A549 (cell line): ENCODE measurements around the gene GTF2A2. TPM values are rescaled to one million over a fixed set of nuclear protein-coding genes. Genes with fewer than 3 reads are reported as not detected.

ENCODE experiments used
- ATAC-seq, 2 experiments: fragments of 200-7000 bp in 1 of 2; fragments of >200 bp in 1 of 2; cut with Nextera tagmentation in 1 of 2; cut with Tn5 transposase in 1 of 2; 3 replicates each; pipeline versions ENCODE4 v1.8.0 to v1.9.1; 2018 to 2020; ENCODE audit warnings: mild to moderate bottlenecking in 1 of 2, moderate library complexity in 1 of 2
- CTCF ChIA-PET: fragments of 300-600 bp; sonication (Branson Sonifier 250); formaldehyde crosslinking; extraction: SDS; loops from one replicate; lab custom pipeline; 2021; ENCODE audit warnings: antibody characterized with exemption, inconsistent platforms; lab: Yijun Ruan, JAX
- POLR2A ChIA-PET: fragments of 350-600 bp; formaldehyde crosslinking; extraction: SDS; loops from one replicate; lab custom pipeline; 2021; ENCODE audit warnings: antibody characterized with exemption, inconsistent platforms; lab: Yijun Ruan, JAX
- DNase-seq, 2 experiments: peaks; one replicate each; pipeline versions ENCODE4 v3.0.0 to v3.0.0-alpha.2; 2011 to 2016; ENCODE audit warnings: low read depth in 1 of 2, low spot score in 1 of 2
- FAIRE-seq: peaks from 2 replicates; lab custom pipeline; 2011; peaks lifted over from hg19 to GRCh38; lab: Jason Lieb, UNC
- H3K27ac ChIP-seq, 2 experiments: fragments of >200 bp; sonication (Bioruptor Twin); formaldehyde crosslinking; 3 replicates each; pipeline ENCODE4 v1.5.1; 2016 to 2017
- H3K4me1 ChIP-seq: fragments of >200 bp; sonication (Bioruptor Twin); formaldehyde crosslinking; 3 replicates; pipeline ENCODE4 v1.6.1; 2016
- H3K4me2 ChIP-seq: fragments of >200 bp; sonication (Bioruptor Twin); formaldehyde crosslinking; 3 replicates; pipeline ENCODE4 v1.6.1; 2016
- H3K4me3 ChIP-seq: fragments of >200 bp; sonication (Bioruptor Twin); formaldehyde crosslinking; 3 replicates; pipeline ENCODE4 v1.5.1; 2016
- H3K9me3 ChIP-seq: fragments of >200 bp; sonication (Bioruptor Twin); formaldehyde crosslinking; 3 replicates; pipeline ENCODE4 v1.6.1; 2016
- CBX2 ChIP-seq: fragments of 200-600 bp; sonication (generic); IDR thresholded peaks from 2 replicates; pipeline ENCODE4 v1.6.1; 2016; ENCODE audit warnings: low read depth, mild to moderate bottlenecking, borderline replicate concordance
- CHD4 ChIP-seq: fragments of 200-600 bp; sonication (generic); IDR thresholded peaks from 2 replicates; pipeline ENCODE4 v1.6.1; 2016; ENCODE audit warnings: antibody characterized with exemption, mild to moderate bottlenecking, borderline replicate concordance
- EHMT2 ChIP-seq: fragments of 200-600 bp; sonication (generic); IDR thresholded peaks from 2 replicates; pipeline ENCODE4 v1.6.1; 2016; ENCODE audit warnings: antibody characterized with exemption, low read depth, mild to moderate bottlenecking, moderate library complexity
- ELK1 ChIP-seq: fragments of 150-350 bp; IDR thresholded peaks from 2 replicates; pipeline ENCODE4 v1.6.1; 2014; ENCODE audit warnings: low read depth, mild to moderate bottlenecking, low read length
- EP300 ChIP-seq, 2 experiments: fragments of >200 bp; sonication (Bioruptor Twin); formaldehyde crosslinking; IDR thresholded peaks; 2 replicates in 1 of 2; 3 replicates in 1 of 2; pipeline ENCODE4 v1.6.1; 2016 to 2017
- ESRRA ChIP-seq: fragments of 150-350 bp; IDR thresholded peaks from 2 replicates; pipeline ENCODE4 v1.6.1; 2014; ENCODE audit warnings: mild to moderate bottlenecking, low read length, borderline replicate concordance
- FOSB ChIP-seq: fragments of 250-450 bp; sonication (Bioruptor Pico); IDR thresholded peaks from 2 replicates; pipeline ENCODE4 v1.5.0; 2020; ENCODE audit warnings: mild to moderate bottlenecking, moderate library complexity
- FOSL2 ChIP-seq, 2 experiments: fragments of 450-650 bp in 1 of 2; fragments of >200 bp in 1 of 2; sonication (Bioruptor Twin) in 1 of 2; formaldehyde crosslinking; IDR thresholded peaks; 2 replicates each; pipeline versions ENCODE4 v1.5.0 to v1.6.1; 2016 to 2020; ENCODE audit warnings: mild to moderate bottlenecking in 1 of 2, moderate library complexity in 1 of 2
- FOXS1 ChIP-seq: fragments of 250-450 bp; sonication (Bioruptor Pico); IDR thresholded peaks from 2 replicates; pipeline ENCODE4 v1.5.0; 2020; ENCODE audit warnings: mild to moderate bottlenecking, moderate library complexity
- HDAC2 ChIP-seq: fragments of 200-600 bp; sonication (generic); IDR thresholded peaks from 2 replicates; pipeline ENCODE4 v1.6.1; 2016
- HOXB13 ChIP-seq: fragments of 250-450 bp; sonication (Bioruptor Pico); IDR thresholded peaks from 2 replicates; pipeline ENCODE4 v1.5.0; 2020; ENCODE audit warnings: low read depth, mild to moderate bottlenecking, moderate library complexity
- HOXB5 ChIP-seq: fragments of 250-450 bp; sonication (Bioruptor Pico); IDR thresholded peaks from 2 replicates; pipeline ENCODE4 v1.5.0; 2020; ENCODE audit warnings: mild to moderate bottlenecking, moderate library complexity
- JUN ChIP-seq, 2 experiments: fragments of >200 bp; sonication (Bioruptor Twin); formaldehyde crosslinking; IDR thresholded peaks; 2 replicates in 1 of 2; 3 replicates in 1 of 2; pipeline ENCODE4 v1.6.1; 2016 to 2017
- KDM5A ChIP-seq: fragments of 200-600 bp; sonication (generic); IDR thresholded peaks from 2 replicates; pipeline ENCODE4 v1.6.1; 2016; ENCODE audit warnings: antibody characterized with exemption, mild to moderate bottlenecking
- MAFK ChIP-seq: fragments of 450-650 bp; IDR thresholded peaks from 2 replicates; pipeline ENCODE4 v1.6.1; 2014; ENCODE audit not compliant: partially characterized antibody
- MYC ChIP-seq: IDR thresholded peaks from 2 replicates; pipeline ENCODE4 v1.6.1; 2012; ENCODE audit warnings: mild to moderate bottlenecking, inconsistent platforms, low read length, improper control_type of control experiment, borderline replicate concordance
- NR3C1 ChIP-seq: fragments of >200 bp; sonication (Bioruptor Twin); formaldehyde crosslinking; IDR thresholded peaks from 3 replicates; pipeline ENCODE4 v1.6.1; 2017
- POLR2A ChIP-seq: IDR thresholded peaks from 2 replicates; pipeline ENCODE4 v1.6.1; 2012; ENCODE audit warnings: mild to moderate bottlenecking, low read length
- RCOR1 ChIP-seq: fragments of 150-350 bp; IDR thresholded peaks from 2 replicates; pipeline ENCODE4 v1.6.1; 2014; ENCODE audit warnings: antibody characterized with exemption, low read length, low read depth
- RFX5 ChIP-seq: fragments of 450-650 bp; IDR thresholded peaks from 2 replicates; pipeline ENCODE4 v1.7.1; 2014; ENCODE audit warnings: antibody characterized with exemption, mild to moderate bottlenecking, moderate library complexity
- SMC3 ChIP-seq: fragments of >200 bp; sonication (Bioruptor Twin); formaldehyde crosslinking; IDR thresholded peaks from 3 replicates; pipeline ENCODE4 v1.6.1; 2018; ENCODE audit warnings: inconsistent platforms
- TFCP2L1 ChIP-seq: fragments of 250-450 bp; sonication (Bioruptor Pico); IDR thresholded peaks from 2 replicates; pipeline ENCODE4 v1.5.0; 2021; ENCODE audit warnings: mild to moderate bottlenecking
- USF2 ChIP-seq: fragments of 450-650 bp; IDR thresholded peaks from 2 replicates; pipeline ENCODE4 v1.6.1; 2014; ENCODE audit warnings: antibody characterized with exemption
- ZC3H11A ChIP-seq: fragments of 450-650 bp; IDR thresholded peaks from 2 replicates; pipeline ENCODE4 v1.6.1; 2014; ENCODE audit warnings: antibody characterized with exemption, mild to moderate bottlenecking
- WGBS: methylation state at CpG from one replicate; pipeline ENCODE4 v1.1.6; 2017; ENCODE audit errors: missing lambda C conversion rate; 5-methylcytosine and 5-hydroxymethylcytosine counted together
- polyA plus RNA-seq, 4 experiments: library from polyadenylated mRNA; depleted of rRNA in 3 of 4; stranded (reverse); fragments of >200 nt; fragmentation: RNase III in 1 of 4; extraction: RNeasy Plus Mini Kit Qiagen cat#74134 plus additional on column Dnase treatment in 1 of 4; gene quantifications; 2 replicates in 3 of 4; 3 replicates in 1 of 4; pipeline ENCODE4 v1.2.3, GENCODE V29; 2011 to 2017
- TF ChIP-seq, protein P1 (sequence below): fragments of >200 bp; sonication (Bioruptor Twin); formaldehyde crosslinking; IDR thresholded peaks from 3 replicates; pipeline ENCODE4 v1.5.1; 2016
- TF ChIP-seq, protein P2 (sequence below): fragments of 200-600 bp; sonication (generic); IDR thresholded peaks from 2 replicates; pipeline ENCODE4 v1.6.1; 2016; ENCODE audit warnings: antibody characterized with exemption, mild to moderate bottlenecking, moderate library complexity
- TF ChIP-seq, protein P3 (sequence below): IDR thresholded peaks from 2 replicates; pipeline ENCODE4 v1.6.1; 2012

Gene GTF2A2
- polyA plus RNA-seq, 2 of the 4 experiments (the other 2 are of a cell fraction) = 220 to 282 TPM

DNA sequence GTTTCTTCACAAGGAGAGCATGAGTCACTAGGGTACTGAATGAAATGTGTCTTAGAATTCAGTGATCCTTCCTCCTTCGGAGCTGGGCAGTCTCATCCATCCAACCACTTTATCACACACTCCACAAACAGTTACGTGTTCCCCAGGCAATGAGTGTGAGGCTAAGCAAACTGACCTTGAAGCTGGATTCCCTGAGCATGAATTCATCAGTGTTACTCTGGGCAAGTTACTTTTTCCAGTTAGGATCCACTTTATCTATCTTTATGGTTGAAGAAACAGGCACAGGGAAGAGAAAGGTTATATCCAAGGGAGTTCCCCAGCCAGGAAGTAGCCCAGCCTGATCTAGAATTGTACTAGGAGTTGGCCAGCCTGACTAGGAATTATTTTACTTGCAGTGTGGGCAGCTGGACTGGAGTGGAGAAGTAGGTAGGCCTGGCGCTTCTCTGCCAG is 62.8 kb downstream of the GTF2A2 start (continued):
- TF ChIP-seq CBX2 = no peak
- no peak for TF ChIP-seq ZC3H11A
- no peak for TF ChIP-seq NR3C1
- TF ChIP-seq CHD4 = no peak
- peak; percentile 8; the same call in 1 of the 2 replicates for TF ChIP-seq ESRRA
- TF ChIP-seq, protein P1, sequence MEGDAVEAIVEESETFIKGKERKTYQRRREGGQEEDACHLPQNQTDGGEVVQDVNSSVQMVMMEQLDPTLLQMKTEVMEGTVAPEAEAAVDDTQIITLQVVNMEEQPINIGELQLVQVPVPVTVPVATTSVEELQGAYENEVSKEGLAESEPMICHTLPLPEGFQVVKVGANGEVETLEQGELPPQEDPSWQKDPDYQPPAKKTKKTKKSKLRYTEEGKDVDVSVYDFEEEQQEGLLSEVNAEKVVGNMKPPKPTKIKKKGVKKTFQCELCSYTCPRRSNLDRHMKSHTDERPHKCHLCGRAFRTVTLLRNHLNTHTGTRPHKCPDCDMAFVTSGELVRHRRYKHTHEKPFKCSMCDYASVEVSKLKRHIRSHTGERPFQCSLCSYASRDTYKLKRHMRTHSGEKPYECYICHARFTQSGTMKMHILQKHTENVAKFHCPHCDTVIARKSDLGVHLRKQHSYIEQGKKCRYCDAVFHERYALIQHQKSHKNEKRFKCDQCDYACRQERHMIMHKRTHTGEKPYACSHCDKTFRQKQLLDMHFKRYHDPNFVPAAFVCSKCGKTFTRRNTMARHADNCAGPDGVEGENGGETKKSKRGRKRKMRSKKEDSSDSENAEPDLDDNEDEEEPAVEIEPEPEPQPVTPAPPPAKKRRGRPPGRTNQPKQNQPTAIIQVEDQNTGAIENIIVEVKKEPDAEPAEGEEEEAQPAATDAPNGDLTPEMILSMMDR = no peak
- TF ChIP-seq KDM5A = no peak
- TF ChIP-seq FOSL2 (IDR thresholded peaks at IDR 0.05) = peak; percentile 69; the same call in 1 of the 2 replicates
- peak; percentile 95 for TF ChIP-seq FOSL2 (CRISPR knock-in tag; IDR thresholded peaks at IDR 0.05)
- no peak for TF ChIP-seq RFX5
- TF ChIP-seq FOXS1 (CRISPR knock-in tag) = peak; percentile 75
- TF ChIP-seq MAFK = no peak
- TF ChIP-seq, protein P2, sequence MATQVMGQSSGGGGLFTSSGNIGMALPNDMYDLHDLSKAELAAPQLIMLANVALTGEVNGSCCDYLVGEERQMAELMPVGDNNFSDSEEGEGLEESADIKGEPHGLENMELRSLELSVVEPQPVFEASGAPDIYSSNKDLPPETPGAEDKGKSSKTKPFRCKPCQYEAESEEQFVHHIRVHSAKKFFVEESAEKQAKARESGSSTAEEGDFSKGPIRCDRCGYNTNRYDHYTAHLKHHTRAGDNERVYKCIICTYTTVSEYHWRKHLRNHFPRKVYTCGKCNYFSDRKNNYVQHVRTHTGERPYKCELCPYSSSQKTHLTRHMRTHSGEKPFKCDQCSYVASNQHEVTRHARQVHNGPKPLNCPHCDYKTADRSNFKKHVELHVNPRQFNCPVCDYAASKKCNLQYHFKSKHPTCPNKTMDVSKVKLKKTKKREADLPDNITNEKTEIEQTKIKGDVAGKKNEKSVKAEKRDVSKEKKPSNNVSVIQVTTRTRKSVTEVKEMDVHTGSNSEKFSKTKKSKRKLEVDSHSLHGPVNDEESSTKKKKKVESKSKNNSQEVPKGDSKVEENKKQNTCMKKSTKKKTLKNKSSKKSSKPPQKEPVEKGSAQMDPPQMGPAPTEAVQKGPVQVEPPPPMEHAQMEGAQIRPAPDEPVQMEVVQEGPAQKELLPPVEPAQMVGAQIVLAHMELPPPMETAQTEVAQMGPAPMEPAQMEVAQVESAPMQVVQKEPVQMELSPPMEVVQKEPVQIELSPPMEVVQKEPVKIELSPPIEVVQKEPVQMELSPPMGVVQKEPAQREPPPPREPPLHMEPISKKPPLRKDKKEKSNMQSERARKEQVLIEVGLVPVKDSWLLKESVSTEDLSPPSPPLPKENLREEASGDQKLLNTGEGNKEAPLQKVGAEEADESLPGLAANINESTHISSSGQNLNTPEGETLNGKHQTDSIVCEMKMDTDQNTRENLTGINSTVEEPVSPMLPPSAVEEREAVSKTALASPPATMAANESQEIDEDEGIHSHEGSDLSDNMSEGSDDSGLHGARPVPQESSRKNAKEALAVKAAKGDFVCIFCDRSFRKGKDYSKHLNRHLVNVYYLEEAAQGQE = no peak
- no peak for TF ChIP-seq USF2
- TF ChIP-seq EP300 (IDR thresholded peaks at IDR 0.05) = peak in 1 of 2 experiments; percentile 47; a peak in 1 of 5 replicates
- TF ChIP-seq, protein P3, sequence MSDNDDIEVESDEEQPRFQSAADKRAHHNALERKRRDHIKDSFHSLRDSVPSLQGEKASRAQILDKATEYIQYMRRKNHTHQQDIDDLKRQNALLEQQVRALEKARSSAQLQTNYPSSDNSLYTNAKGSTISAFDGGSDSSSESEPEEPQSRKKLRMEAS = peak; percentile 76; the same call in 1 of the 2 replicates
- TF ChIP-seq RCOR1 = no peak
- no peak for TF ChIP-seq TFCP2L1 (CRISPR knock-in tag)
- TF ChIP-seq HDAC2 = no peak
- no peak for TF ChIP-seq EHMT2
- peak; percentile 22; the same call in 1 of the 3 replicates for TF ChIP-seq SMC3

DNA sequence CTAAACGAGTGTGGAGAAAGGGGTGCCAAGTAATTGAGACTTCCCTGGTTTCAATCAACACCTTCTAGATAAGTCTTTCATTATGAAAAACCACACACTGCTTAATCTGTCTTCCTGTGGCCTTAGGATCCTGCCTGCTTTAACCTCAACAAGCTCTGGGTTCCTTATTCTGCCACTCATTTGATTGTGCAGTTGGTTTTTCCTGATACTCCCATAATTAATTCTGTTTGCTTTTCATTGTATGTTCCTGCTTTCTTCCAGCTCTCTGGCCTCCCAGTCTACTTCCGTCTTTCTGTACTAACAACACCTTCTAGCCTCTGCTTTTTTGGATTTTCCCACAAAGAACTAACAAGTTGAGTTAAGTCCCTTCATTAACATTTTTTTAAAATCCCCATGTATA is 66.0 kb downstream of the GTF2A2 start:
- no peak for DNase-seq
- H3K9me3 ChIP-seq = no peaks in the 10 kb centered on the region
- H3K4me2 ChIP-seq = no peak overlapping the region
- no peak for FAIRE-seq
- peak overlapping the region; percentile 6 to 58; a peak in 4 of 6 replicates for H3K27ac ChIP-seq
- POLR2A ChIA-PET = no interaction called here
- CTCF ChIA-PET = interaction anchor here (0.7 to 9.1 kb wide), 10 partner anchors 8 to 63 kb away, joined by 3 to 60 read pairs (median 4); no protein-coding TSS in a partner anchor
- ATAC-seq = no peak
- 54% methylated on average over 2 of the region's 2 CpGs for WGBS
- TF ChIP-seq HOXB5 (CRISPR knock-in tag) = no peak
- no peak for TF ChIP-seq JUN (IDR thresholded peaks at IDR 0.05)
- no peak for TF ChIP-seq POLR2A
- TF ChIP-seq, protein P3 = no peak
- TF ChIP-seq MYC = no peak
- TF ChIP-seq MAFK = no peak
- no peak for TF ChIP-seq FOSL2 (IDR thresholded peaks at IDR 0.05)
- TF ChIP-seq FOSL2 (CRISPR knock-in tag; IDR thresholded peaks at IDR 0.05) = no peak
- TF ChIP-seq HDAC2 = no peak
- no peak for TF ChIP-seq ESRRA
- TF ChIP-seq, protein P1 = no peak
- no peak for TF ChIP-seq HOXB13
- no peak for TF ChIP-seq FOSB (CRISPR knock-in tag)
- no peak for TF ChIP-seq ELK1
- peaks cover 49% of the 10 kb centered on the region for H3K4me1 ChIP-seq
- H3K4me3 ChIP-seq = no peak overlapping the region
